Esophagus mucosa (tissue), 1 donor: Measurements from ENCODE around the gene PSMB5. TPM values are rescaled to one million over a fixed set of nuclear protein-coding genes. Genes with fewer than 3 reads are reported as not detected.
A peak's percentile ranks its signal among the peaks of the same experiment; 100 is the strongest.

Source experiments
- ATAC-seq: fragments of 200-7000 bp; cut with Tn5 transposase; one replicate; pipeline ENCODE4 v1.9.1; 2020
- total RNA-seq: library from RNA; stranded (reverse); gene quantifications from one replicate; pipeline ENCODE4 v1.2.4, GENCODE V29; 2023
- donor health status: DM: yes; HTN: yes; CAD: no.

The PSMB5 gene
- total RNA-seq, 1 donor from 2014 or later = 105 TPM

DNA sequence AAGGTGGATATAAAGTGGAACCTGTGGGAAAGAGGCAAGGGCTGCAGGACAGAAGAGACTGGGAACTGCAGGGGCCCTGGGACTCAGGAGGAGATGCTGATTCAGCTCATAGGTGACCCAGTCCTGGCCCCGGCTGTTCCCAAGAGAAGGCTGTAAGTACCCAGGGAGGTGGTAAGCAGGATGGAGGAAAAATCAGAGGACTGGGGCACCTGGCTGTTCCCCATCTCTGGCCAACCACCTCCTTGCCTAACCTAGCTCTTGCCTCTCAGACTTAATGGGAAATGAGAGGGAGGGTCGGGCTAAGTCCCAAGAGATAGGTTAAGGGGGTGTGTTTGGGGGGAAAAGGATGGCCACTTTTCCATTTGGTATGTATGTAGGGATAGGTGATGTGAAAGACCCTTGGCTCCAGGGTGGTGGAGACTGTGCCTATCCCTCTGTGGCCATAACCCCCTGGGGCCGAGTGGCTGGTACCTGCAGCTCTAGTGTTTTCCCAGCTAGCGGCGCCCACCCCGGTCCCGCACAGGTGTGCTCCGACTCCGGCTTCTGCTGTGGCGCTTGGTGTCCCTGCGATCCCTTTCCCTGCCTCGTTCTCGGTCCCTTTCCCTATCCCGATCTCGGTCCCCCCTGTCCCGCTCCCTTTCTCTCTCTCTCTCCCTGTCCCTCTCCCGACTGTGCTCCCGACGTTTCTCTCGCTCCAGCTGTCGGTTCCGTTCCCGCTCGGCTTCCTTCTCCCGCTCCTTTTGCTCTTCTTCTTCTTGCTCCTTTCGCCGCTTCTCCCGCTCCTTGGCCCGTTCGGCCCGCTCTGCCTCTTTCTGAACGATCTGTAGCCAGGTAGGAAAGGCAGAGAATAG, 24.2 kb upstream of the PSMB5 start:
- no peak for ATAC-seq

DNA sequence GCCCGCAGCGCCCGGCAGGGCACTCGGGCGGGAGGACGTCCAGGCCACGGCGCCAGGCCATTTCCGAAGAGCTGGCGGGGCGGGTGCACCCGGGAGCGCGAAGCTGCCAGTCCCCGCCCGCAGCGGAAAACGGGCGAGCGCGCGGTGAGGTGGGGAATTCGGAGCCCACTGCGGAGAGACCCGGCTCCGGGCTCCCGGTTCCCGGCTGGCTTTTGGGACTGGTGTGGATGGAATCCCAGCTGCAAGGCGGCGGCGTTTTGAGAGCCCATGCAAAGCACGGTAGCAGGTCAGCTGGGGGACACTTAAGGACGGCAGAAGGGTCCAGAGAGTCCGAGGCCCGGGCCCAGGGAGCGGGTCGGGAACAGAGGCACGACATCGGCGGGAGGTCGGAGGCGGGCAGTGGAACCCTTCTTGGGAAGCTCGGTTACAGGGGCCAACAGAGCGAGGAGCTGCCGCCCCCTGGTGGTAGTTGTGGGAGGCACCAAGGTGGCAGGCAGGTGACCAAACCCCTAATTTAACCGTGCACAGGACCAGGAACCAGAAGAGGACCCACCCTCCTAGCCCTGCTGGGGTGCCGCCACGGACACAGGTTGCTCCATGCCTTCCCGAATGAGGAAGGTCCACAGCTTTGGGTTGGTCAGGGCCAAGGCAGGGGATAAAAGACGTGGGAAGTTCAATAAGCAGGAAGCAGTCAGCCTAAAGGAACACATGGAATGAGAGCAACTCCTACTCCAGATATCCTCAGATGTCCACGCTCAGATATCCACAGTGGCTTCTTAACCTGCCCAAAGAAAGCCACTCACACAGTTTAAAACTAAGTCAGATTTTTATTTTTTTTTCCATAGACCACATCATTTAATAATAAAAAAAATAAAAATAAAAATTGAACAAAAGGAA, 23.3 kb upstream of the PSMB5 start:
- peak; percentile 76 for ATAC-seq

- ATAC-seq = peak; percentile 61
Observed at GRCh38 chr14:23056956-23057756, 22.5 kb upstream of the PSMB5 start, which contains the start of gene CDH24. Gene CDH24, minus strand, starts transcription at chr14:23057520. Its CDS starts 1,787 bp downstream, at chr14:23055733.

GRCh38 chr14:23056145-23056955, 21.6 kb upstream of the PSMB5 start:
- ATAC-seq = peak; percentile 45

DNA sequence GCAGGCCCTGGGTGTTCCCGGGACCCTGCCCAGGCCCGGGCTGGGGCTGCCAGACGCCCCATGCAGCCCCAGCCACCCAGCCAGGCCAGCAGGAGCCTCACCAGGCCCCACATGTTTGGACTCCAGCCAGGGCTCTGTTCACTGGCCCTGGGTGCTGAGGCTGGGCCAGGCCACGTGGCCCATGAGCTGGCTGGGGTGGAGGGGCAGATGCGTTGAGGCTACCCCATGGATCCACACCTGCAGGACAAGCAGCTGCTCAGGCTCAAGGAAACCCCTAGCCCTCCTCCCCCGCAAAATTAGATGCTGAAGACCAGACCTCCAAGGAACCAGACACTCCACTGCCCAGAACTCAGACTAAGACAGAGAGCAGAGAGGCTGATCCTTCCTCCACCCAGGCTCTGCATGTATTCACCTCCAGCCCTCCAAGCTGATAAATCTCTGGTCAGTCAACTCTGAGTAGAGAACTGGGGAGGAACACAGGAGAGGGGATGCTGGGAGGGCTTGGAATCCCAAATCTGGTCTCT, 21.0 kb upstream of the PSMB5 start:
- no peak for ATAC-seq

DNA sequence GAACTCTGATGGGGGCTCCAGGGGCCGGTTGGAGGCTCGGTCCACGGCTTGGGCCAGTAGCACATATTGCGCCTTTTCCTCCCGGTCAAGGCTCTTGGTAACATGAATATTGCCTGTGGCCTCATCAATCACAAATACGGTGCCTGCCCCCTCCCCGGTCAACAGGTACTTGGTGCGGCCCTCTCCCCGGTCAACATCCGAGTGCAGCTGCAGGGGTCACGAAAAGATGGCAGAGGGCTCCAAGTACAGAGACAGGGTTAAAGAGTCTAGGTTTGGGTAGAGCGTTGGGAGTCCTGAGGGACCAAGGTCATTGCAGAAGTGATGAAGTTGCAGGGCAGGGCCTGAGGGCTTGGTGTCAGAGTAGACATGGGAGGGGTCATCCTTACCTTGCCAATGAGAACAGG, 20.4 kb upstream of the PSMB5 start:
- no peak for ATAC-seq

DNA sequence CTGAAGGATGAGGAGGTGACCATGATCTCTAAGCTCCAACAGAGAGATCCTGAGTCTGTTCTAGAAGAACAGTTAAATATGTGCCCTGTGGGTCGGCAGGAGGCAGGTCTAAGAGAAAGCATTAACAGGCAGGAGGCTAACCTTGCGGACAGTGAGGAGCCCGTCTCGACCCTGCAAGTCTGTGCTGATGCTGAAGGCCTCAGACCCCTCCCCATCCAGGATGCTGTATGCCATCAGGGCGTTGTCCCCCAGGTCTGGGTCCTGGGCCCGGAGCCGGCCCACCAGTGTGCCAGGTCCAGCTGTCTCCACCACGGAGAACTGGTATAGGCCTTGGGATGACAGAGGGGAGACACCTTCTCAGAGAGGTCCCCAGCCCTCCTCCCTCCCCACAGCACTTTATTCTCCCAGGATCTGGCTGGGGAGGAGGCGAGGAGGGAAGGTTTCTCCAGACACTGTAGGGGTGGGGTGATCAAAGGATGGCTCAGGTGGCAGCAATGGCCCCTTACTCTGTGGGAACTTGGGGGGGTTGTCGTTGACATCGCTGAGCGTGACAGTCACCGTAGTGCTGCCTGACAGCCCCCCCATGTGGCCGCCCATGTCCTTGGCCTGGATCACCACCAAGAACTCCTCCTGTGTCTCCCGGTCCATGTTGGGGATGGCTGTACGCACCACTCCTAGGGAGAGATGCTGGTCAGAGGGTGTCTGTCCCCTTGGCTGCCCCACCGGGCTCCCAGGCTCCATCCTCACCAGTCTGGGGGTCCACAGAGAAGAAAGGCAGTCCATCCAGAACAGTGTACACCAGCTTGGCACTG, 19.5 kb upstream of the PSMB5 start:
- no peak for ATAC-seq

DNA sequence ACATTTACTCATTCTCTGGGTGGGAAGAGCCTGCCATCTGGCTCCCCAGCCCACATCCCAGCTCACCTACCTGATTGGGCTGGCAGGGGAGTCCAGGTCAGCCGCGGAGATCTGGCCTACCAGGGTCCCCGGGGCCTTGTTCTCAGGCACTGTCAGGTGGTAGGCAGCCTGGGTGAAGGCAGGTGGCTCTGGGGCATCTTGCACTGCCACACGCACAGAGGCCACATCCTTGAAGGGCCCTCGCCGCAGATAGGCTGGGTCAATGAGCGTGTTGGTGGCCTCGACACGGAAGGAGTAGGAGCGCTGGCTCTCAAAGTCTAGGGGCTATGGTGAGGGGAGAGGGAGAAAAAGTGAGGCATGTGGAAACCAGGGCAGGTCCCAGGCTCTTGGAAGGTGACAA, 18.7 kb upstream of the PSMB5 start:
- ATAC-seq = no peak

- no peak for ATAC-seq
Observed at GRCh38 chr14:23052671-23053070, 18.0 kb upstream of the PSMB5 start.

GRCh38 chr14:23052182-23052623, 17.5 kb upstream of the PSMB5 start:
- peak; percentile 27 for ATAC-seq

DNA sequence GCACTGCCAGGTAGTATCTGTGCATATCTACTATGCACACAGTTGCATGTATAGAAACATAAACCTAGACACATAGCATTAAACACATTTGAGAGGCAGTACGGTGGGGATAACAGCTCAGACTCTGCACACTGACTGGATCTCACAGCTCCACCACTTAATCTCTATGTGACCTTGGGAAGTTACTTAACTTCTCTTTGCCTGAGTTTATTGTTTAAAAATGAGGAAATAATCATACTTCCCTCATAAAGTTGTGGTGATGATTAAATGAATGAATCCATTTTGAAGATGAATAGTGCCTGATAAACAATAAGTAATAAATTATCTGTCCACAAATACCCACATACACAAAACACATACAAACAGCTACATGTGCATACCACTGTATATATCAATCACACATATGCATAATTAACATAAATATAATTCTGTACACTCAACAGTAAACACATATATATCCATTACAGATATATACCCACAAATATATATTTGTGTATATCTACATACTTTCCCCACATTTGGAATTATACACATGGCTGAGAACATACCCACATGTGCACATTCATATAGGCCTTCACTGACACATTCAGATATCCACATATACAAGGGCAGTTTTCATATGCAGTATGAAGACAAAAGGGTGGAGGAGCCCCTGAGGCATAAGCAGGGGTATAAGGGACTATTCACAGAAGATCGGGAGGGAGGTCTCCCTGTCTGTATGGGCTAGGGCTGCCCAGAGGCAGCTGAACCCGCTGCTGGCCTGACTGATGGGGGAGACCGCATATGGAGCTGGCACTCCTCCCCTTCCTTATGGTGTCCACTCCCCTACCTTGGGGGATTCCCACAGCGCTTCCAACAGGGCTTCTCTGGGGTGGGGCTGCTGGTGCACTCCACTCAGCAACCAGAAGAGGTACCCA, 16.7 kb upstream of the PSMB5 start:
- ATAC-seq = no peak

GRCh38 chr14:23049011-23049410, 14.3 kb upstream of the PSMB5 start:
- no peak for ATAC-seq

- no peak for ATAC-seq
Observed at GRCh38 chr14:23047751-23048693, 13.3 kb upstream of the PSMB5 start.

DNA sequence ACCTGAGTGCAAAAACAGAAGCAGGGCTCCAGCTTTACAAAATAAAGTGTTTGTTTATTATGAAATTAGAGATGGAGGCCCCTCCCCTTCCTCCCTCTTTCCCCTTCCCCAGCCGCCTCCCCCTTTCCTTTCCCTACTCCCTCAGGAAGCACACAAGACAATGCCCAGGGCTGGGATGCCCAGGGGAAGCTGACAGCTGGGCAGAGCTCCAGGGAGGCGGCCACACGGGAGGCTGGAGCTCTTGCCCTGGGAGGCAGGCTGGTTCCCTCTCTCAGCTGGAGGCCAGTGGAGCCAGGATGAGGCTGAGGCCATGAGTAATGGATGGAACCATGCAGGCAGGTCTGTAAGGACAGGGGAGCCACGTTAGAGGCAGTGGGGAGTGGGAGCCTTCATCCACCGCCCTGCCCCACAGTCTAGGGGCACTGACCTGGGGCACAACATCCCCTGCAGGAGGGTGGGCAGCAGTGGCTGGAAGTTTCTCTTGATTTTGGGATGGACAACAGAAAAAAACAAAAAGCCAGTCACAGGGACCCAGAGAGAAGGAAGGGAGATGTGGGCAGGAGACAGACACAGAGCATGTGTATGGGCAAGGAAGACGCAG, 12.4 kb upstream of the PSMB5 start:
- ATAC-seq = peak; percentile 6

DNA sequence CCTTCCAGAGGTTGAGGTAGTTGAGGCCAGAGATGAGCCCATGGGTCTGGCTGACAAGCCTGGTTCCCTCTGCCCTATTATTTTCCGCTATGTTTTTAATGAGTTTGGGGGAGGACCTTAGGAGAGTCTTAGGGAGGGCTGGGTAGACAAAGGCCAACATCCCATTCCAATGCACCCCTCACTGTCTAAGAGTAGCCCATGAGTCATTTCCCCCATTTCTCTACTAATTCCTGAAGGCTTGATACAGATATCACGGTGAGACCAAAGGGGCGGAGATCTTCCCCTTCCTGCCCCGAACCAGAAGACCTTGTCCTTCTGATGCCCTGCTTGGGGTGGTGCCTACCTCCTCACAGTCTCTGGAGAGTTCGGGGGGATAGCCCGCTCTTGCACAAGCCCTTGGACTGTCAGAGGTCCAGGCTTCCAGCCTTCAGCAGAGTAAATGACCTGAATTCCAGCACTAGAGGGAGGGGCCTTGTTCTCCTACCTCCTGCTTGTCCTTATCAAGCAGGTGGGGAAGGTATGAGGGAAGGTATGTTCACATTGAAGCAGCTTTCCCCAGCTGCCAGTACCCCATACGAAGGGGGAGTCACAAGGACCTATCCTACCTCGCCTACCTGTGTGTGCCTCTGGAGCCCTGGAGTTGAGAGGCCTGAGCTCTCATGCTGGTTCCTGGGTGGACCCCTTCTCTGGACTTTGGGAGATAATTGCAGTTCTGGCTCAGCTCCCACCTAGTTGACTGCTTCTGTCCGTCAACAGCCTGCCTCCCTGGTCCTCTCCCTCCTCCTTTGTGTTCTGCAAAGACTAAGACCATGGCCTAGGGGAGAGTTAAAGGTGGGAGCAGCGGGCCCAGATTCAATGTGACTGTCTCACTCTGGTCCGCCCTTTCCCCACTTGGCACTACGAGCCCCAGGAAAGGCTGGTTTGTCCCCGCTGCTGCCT, 11.0 kb upstream of the PSMB5 start:
- peak; percentile 7 for ATAC-seq

DNA sequence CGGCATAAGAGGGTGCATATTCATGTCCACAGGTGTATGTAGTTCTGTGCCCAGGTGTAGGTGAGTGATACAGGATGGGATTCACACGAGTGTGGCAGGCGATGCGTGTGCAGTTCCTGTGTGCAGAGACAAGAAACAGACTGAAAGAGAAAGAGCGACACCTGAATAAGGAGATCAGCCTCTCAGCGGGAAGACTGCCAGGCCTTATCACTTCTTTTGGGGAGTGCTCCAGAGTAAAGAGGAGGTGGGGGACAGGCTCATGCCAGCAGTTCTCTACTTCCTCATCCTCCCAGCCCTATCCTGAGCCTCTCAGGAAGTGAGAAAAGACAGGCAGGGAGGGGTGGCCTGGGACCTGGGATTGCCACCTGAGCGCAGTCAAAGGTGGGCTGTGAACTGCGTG, 10.1 kb upstream of the PSMB5 start:
- ATAC-seq = no peak

DNA sequence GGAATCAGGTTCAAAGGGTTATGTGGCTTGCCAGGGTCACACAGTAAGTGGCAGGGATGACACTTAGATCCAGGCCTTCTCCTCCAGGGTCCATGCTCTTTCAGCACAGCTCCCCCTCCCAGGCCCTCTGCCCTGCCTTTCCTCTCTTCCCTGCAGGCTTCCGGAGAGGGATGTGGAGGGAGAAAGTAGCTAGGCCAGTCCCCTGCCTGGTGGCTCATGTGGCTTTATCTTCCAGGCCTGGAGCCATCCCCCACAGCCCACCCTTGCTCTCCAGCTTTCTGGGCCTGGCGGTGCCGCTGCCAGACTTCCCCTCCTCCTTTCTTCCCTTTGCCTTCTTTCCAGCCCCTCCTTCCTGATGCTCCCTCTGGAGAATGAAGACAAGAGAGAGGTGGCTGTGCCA, 9.1 kb upstream of the PSMB5 start:
- ATAC-seq = no peak
